NB4 (cell line): Measurements from ENCODE around the gene EML2.

Source experiments
- DNase-seq: peaks from one replicate; pipeline ENCODE4 v3.0.0; 2010; ENCODE audit warnings: low read depth
- H3K4me3 ChIP-seq: one replicate; pipeline ENCODE4 v1.5.1; 2011; ENCODE audit warnings: mild to moderate bottlenecking, low read depth, low read length, moderate library complexity
- CTCF ChIP-seq: IDR thresholded peaks from one replicate; pipeline ENCODE4 v1.5.1; 2012; ENCODE audit warnings: low read depth, low read length
- MAX ChIP-seq: IDR thresholded peaks from 2 replicates; pipeline ENCODE4 v1.6.1; 2011; ENCODE audit warnings: low read depth, low read length
- MYC ChIP-seq: IDR thresholded peaks from 2 replicates; pipeline ENCODE4 v1.6.1; 2011; ENCODE audit warnings: low read depth, low read length
- POLR2A ChIP-seq: IDR thresholded peaks from 2 replicates; pipeline ENCODE4 v1.6.1; 2011; ENCODE audit warnings: mild to moderate bottlenecking; ENCODE audit not compliant: insufficient read length; ENCODE audit errors: extremely low read depth

The EML2 gene

DNA sequence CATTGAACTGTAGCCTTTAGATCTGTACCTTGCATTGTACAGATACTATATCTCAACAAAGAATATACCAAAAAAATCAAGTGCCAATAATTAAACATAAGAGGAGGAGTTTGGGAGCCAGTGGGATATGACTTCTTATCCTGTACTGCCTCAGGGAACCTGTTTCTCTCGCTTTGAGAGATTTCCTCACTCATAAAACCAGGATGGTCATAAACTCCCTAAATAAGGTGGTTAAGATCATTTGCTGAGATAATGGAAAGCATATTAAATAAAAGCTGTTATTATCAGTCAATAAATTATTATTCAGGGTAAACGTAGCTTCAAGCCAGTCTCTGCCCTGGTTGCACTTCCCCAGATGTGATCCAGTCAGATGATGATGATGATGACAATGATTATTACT lies 71.6 kb downstream of the EML2 start:
- DNase-seq, result no peak
- TF ChIP-seq MYC (no peak), MAX (no peak), POLR2A (no peak), CTCF (no peak)
- H3K4me3 ChIP-seq, result no peak overlapping the region

DNA sequence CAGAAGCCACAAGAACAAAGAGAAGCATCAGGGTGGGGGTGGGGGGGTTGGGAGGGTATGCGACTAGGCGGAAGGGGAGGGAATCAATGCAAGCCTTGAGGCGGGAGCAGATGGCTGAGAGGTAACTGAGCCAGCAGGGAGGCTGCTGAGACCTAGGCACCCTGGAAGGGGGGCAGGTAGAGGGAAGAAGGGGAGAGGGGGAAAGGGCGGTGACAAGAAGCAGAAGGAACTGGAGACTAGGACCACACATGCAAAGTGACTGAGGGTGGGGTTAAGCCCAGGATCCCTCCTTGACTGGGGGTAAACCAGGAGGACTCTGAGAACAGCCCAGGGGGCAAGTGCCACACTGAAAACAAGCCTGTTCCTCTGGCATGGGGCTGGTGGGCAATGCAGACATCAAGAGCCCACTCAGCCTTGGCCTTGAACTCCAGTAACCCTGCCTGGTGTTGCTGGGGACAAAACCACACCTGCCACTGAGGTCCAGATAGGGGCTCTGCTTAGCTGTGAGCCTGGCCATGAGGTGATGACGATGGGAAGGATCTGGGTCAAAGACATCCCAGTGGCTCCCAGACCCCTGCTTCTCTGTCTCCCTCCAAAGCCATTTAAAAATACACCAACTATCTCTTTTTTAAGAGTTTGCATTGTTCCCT lies 74.9 kb downstream of the EML2 start:
- no peak overlapping the region for H3K4me3 ChIP-seq
- no peak for DNase-seq
- TF ChIP-seq MYC (no peak), CTCF (no peak), POLR2A (no peak), MAX (no peak)

GRCh38 chr19:45560686-45561085 lies 78.5 kb downstream of the EML2 start:
- no peak overlapping the region for H3K4me3 ChIP-seq
- no peak for DNase-seq
- TF ChIP-seq POLR2A, result no peak
- TF ChIP-seq MYC, result no peak
- TF ChIP-seq MAX, result no peak
- TF ChIP-seq CTCF, result no peak

GRCh38 chr19:45560038-45560437 lies 79.2 kb downstream of the EML2 start:
- no peak overlapping the region for H3K4me3 ChIP-seq
- DNase-seq, result no peak
- TF ChIP-seq CTCF (no peak), MYC (no peak), MAX (no peak), POLR2A (no peak)
